HG03097 (cell line): Measurements from ENCODE around the gene SEC23IP.
A peak's percentile ranks its signal among the peaks of the same experiment; 100 is the strongest.
"Not testable (repeated sequence)": the region's sequence is repeated elsewhere in the genome, so short reads cannot be mapped to it uniquely, and the experiment has no call there.

Experiments used
- ATAC-seq: cut with Tn5 transposase; IDR thresholded peaks from one replicate; pipeline ENCODE4 v1.9.1; 2021; ENCODE audit not compliant: unreplicated experiment, low FRiP score

The SEC23IP gene

DNA sequence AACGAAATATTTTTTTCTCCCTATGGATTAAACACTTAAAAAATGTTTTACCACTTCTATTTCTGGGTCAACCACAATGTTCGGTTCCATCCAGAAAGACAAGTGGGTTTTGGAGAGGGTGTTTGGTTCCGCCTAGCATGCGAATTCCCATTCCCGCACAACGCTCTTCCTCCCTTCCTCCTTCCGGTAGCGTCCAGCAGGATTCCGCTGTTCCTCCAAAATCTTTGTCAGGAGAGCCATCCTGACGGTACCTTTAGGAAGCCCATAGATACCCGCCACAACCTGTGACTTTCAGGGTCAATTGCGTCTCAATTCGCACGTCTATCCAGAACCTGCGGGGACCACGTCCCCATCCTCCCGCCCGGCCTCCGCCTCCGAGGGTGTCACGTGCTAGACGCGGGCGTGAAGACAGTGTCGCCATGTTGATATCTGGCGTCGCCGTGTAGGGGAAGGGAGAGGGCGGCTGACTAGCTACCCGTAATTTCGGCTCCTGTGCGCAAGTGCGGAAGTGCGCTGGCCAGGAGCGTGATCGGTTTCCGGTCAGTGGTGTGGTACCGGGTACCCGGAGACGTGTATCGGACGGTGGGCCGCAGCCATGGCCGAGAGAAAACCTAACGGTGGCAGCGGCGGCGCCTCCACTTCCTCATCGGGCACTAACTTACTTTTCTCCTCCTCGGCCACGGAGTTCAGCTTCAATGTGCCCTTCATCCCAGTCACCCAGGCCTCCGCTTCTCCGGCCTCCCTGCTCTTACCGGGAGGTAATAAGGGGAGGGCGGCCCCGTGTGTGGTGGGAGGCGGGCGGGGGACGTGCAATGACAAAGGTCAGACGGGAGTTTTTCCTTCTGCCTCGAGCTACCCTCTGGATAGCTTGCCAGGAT lies at the start of gene SEC23IP:
SEC23IP (plus strand) TSS at position 543 of the 878 bp plus-strand sequence; CDS start at position 596, 53 bp downstream.
- peak; percentile 98 for ATAC-seq

DNA sequence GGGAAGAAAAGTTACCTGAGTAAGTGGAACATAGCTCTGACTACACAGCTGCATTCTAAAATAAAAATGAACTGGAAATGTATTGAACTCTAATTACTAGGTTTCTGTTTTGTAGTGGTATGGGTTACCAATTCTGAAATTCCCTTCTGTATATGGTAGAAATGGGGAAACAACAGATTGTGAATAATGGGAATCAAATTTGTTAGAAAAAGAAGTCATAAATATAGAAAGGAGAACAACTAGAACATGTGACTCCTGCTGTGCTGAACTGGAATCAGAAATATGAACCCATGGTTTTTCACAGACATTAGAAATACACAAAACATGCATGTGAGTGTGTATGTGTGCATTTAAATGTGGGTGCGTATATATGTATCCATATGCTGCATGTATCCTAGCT lies 46.9 kb upstream of the SEC23IP start:
- ATAC-seq: no peak

DNA sequence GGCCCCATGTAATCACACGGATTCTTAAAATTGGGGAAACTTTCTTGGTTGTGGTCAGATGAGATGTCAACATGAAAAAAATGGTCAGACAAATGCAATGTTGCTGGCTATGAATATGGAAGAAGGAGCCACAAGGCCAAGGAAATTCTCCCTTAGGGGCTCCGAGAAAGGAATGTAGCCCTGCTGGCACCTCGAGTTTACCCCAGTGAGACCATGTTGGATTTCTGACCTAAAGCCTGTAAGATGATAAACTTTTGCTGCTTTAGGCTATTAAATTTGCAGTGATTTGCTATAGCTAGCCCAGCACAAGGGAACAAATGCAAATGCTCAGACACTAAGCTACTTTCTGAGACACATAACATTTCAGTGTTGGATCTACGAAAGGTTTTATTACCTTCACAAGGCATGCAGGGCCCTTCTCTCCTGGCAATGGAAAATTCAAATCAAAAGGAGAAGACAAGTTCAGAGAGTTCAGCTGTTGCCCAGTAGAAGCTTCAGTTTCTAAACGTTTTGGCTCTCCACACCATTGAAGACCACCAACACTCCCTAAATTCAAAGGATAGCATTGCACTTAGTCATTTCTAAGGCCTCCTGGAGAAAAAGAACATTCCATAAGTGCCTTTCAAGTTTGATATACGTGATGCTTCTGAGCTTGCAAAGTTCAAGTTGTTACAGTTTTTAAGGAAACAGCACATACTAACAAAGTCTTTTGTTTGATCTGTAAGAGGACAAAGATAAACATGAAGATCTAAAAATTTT lies 43.3 kb upstream of the SEC23IP start:
- no peak for ATAC-seq

DNA sequence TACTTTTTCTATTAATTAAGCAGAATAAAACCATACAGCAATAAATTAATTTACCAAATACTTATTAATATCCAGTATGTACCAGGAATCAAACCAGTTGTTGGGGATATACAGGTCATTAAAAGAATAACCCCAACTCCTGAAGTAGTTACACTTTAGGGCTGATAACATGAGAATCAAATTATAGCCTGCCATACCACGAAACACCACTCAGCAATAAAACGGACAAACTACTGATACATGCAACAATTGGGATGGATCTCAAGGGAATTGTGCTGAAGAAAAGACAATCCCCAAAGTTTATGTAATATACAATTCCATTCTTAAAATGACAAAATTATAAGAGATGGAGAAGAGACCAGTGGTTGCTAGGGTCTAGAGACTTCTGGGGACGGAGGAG lies 42.6 kb upstream of the SEC23IP start:
- no peak for ATAC-seq

DNA sequence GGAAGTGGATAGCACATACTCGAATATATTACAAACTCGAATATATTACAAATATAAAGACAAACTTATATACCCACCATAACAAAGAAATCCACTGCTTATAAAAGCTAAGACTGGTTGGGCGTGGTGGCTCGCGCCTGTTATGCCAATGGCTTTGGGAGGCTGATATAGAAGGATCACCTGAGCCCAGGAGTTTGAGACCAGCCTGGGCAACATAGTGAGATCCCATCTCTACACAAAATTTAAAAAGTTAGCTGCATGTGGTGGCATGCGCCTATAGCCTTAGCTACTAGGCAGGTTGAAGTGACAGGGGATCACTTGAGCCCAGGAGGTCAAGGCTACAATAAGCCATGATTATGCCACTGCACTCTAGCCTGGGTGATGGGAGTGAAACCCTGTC lies 40.3 kb upstream of the SEC23IP start:
- ATAC-seq: no peak

DNA sequence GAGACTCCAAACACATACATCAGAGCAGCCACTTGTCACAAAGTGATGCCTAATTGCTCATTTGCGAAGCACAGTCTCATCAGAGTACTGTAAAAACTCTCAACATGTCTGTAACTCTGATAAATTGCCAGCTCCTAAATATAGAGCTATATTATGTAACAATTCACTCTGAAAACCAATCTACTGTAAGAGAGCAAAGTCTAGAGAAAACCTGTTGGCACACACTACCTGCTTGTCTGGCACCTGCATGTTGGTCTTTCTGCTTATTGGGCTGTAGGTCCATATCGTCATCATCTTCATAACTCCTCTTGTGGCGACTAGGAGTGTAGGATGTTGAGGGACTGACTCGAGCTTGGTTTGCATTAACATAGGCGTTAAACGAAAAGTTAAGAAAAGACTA lies 39.7 kb upstream of the SEC23IP start:
- ATAC-seq: no peak

DNA sequence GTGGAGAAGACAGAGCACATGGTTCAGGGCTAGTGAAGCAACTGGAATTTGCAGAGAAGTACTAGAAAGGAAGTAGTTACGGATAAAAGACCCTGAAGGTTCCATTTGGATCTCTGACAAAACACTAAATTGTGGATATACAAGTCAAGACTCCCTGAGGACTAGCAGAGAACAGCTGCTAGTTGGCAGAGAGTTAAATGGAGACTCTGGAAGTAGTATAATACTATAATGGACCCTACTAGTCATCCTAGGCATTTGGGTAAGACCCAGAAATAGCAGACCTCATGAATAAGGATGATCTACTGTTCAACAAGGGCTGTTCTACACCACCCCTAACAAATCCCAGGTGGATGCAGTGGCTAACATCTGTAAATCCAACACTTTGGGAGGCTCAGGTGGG lies 39.0 kb upstream of the SEC23IP start:
- no peak for ATAC-seq

DNA sequence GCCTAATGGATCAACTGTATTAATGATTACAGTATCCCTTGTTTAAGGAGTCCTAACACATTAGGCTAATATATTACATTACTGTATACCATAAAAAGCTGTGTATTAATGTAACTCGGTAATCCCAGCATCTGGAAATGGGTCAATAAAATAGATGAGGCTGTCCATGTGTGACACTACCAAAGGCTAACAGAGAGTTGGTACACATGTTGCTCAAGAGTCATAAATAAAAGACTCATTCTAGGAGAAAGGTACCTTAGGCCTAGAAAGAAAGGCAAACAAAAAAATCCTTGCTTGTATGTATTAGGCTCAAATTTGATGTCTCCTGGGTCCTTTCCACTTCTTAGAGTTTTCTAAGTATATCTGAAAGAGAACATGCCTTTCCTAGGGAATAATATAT lies 34.5 kb upstream of the SEC23IP start:
- no peak for ATAC-seq

DNA sequence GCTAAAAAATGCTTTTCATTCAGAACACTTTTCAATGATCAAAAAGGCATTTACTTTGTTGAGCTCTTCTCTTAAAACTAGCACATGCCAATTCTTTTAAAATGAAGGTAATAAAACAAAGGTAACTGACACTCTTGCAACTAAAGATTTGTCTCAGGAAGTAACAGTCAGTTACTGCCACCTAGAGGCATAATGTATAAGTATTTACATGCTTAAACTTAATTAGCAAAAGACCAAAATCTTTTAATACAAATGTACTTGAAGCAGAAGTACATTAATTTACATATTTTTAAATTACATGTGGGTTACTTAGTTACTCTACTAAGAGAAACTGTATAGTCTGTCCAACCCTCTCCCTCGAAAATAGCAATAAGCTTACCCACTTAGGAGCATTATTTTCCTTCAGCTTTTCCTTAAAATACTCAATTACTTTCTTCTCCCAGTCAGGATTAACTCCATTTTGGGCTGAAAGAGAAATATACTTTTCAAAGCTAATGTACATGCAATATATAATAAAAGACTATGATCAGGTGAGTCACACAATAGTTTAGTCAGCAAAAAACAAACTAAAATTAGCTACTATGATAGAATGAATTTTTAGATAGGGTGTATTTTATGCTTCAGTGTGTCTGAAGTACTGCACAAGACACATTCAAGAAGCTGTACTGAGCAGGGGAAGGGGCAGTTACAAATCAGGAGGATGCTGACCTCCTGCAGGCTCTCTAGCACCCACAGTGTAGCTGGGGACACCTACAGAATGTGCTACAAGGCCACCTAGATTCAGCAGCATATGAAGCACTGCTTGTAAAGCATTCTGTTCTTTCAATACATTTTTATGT lies 32.9 kb upstream of the SEC23IP start:
- no peak for ATAC-seq

DNA sequence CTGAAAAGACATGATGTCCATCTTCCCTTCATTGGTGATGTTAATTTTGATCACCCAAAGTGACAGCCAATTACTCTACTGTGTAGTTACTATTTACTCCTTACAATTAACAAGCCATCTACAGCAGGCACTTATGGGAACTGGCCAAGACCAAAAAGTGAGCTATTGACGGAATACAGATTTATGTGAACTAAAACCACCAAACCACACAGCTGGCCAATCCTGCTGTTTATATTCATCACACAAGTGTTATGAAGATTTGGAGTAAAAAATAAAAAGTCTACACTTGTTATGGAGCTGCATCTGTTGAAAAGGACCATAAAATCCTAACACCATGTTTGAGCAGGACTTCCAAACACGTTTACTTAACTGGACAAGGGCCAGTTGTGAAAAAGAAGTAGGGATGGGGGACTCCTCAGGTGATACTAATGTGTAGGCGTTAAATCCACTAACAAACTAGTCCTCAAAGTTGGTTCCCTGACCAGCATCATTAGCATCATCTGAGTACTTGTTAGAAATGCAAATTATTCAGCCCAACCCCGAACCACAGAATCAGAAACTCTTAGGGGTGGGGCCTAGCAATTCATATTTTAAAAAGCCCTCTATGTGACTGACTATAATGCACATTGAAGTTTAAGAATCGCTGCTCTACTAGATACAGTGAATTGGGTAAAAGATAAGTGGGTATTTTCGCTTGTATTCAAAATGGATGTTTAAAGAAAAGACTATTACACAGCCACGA lies 31.5 kb upstream of the SEC23IP start:
- no peak for ATAC-seq

DNA sequence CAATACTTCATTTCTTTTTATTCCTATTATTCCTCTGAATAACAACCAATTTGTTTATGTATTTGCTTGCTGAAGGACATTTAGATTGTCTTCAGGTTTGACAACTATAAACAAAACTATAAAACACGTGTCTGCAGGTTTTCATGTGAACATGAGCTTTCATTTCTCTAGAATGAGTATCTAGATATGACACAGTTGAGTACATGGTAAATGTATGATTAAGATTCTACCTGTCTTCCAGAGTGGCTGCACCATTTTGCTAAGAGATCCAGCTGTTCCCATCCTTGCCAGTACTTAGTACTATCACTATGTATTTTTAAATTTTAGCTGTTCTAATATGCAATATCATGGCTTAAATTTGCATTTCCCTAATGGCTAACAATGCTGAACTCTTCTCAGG lies 30.0 kb upstream of the SEC23IP start:
- ATAC-seq: no peak

DNA sequence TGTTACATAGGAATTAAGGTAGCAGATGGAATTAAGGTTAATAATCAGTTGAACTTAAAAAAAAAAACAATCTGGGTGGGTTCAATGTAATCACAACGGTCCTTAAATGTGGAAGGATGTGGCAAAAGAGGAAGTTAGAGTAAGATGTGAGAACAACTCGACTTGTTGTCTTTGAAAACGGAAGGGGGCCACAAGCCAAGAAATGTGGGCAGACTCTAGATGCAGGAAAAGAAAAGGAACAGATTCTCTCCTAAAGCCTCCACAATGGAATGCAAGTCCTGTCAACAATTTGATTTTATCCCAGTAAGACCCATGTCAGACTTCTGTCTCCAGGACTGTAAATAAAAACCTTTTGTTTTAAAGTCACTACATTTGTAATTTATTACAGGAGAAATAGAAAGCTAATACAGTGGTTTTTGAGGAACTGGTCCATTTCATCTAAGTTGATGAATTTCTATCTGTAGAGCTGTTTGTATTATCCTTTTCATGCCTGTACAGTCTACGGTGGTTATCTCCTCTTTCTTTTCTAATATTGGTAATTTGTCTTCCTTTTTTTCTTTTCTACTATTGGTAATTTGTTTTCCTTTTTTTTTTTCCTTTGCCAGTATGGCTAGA lies 28.5 kb upstream of the SEC23IP start:
- ATAC-seq: no peak

DNA sequence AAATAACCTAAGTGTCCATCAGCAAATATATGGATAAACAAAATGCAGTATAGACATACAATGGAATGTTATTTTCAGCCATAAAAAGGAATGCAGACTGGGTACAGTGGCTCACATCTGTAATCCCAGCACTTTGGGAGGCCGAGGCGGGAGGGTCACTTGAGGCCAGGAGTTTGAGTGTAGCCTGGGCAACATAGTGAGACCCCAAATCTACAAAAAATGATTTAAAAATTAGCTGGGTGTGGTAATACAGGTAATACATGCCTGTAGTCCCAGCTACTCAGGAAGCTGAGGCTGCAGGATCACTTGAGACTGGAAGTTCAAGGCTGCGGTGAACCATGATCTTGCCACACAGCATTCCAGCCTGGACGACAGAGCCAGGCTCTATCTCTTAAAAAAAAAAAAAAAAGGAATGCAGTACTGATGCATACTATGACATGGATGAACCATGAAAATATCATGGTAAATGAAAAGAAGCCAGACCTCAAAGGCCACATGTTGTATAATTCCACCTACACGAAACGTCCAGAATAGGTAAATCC lies 26.8 kb upstream of the SEC23IP start:
- ATAC-seq: no peak

DNA sequence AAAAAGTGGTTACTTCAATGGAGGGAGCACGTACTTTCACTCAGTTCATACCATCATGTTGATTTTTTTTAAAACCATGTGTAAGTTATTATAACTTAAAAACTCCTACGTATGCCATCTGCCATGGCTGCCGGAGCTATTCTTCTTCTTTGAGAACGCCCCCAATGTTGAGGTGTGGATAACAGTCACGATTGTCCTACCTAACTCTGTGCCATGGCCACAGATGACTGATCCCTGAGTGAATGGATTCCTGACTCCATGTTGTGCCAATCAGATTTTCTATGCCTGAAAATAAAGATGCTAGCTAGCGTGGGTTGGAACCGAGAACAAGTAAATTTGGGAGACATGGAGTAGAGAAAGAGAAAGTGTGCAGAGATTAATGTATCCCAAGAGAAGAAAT lies 25.2 kb upstream of the SEC23IP start:
- no peak for ATAC-seq

DNA sequence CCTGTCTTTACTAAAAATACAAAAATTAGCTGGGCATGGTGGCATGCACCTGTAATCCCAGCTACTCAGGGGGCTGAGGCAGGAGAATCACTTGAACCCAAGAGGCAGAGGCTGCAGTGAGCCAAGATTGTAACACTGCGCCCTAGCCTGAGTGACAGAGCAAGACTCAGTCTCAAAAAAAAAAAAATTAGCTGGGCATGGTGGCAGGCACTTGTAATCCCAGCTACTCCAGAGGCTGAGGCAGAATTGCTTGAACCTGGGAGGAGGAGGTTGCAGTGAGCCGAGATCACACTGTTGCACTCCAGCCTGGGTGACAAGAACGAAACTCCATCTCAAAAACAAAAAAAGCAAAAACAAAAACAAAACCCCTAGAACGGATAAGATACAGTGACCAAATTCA lies 23.1 kb upstream of the SEC23IP start:
- ATAC-seq: not testable (repeated sequence)

DNA sequence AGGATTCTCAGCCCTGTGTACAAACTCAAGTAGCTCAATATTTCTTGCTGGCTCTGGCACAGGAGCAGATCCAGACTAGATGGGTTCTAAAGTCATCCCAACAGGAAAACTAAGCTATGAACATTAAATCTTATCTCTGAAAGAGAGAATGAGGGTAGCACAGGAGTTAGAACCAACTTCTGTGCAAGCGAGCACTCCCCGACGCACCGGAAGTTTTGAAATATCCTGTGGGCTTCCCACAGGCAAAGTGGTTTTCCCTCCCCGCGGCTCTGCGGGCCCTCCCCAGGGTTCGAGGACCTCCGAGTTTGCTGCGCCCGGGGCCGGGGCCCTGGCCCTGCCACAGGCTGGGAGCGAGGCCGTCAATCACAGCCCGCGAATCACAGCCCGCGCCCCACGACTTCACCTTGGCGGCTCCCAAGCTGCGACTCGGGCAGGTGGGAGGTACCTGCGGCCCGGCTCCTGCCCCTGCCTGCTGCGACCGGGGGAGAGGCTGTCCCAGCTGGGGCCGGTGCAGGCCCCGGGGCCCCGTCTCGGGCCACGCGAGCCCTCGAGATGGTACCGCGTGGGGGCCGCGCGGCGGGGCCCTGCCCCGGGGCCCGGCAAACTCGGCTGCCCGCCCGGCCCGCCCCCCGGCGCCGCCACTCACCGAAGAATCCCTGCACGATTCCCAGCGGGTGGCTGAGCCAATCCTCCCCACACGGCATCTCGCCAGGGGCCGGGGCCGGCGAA lies 20.5 kb upstream of the SEC23IP start:
- ATAC-seq: peak; percentile 32

DNA sequence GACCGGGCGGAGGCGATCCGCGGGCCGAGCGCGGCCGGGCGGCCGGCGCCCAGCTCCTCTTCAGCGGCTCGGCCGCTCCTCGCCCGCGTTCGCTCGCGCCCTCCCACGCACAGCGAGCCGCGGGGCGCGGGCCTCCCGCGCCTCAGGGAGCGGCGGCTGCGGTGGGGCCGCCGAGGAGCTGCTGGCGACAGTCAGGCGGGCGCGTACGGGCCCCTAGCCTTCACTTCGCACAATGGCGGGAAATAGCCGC lies 20.0 kb upstream of the SEC23IP start, which contains the start of gene MCMBP:
MCMBP (minus strand) TSS at position 234 of the 250 bp plus-strand sequence. CDS start 259 bp downstream, outside the sequence.
- no peak for ATAC-seq

DNA sequence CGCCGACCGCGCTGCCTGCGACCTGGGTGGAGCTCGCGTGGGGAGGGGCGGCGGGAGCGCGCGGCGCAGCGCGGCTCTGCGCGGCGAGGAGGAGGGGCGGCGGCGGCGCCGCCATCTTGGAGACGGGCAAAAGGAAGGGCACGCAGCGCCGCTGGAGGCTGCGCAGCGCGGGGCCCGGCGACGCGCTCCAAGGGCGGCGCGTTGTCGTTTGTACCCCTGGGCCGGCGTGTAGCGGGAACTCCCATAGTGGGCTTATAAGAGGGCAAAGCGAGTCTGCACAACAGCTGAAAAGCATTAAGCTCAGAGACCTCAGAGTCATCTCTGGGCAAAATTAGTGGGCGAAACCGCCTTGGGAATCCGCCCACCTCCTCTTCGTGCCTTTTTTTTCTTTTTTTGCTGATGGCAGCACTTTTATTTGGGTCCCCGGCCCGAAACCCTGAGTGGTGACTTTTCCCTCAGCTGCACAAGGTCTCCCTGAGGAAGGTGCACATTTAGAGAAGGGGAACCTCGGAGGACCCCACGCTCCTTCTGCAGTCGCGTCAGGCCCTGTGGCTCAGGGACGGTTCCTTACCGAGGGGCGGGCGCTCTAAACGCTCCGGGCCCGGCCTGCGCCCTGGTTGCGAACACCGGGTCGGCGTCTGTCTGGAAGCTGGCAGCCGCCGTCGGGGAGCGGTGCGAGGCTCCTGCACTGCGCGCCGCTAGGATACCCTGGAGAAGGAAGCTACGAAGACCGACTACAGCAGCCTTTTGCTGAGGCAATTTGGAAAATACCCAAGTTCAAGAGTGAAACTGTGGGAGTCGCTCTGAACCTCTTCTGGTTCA lies 19.5 kb upstream of the SEC23IP start:
- ATAC-seq: peak; percentile 91
